Natural killer cell treated with Interleukin-12 subunit alpha and Interleukin-12 subunit beta and Interleukin-15 and Interleukin-18, amount 100 ng/mL, for 72 hours (primary cell): ENCODE measurements around the gene USP36. TPM values are rescaled to one million over a fixed set of nuclear protein-coding genes. Genes with fewer than 3 reads are reported as not detected.

Experiments
- ATAC-seq, 2 donors: fragments of 150-1000 bp; cut with Tn5 transposase in 1 of 2; sonication (Bioruptor Pico), chemical (Tn5 transposase) in 1 of 2; 2 replicates each; pipeline ENCODE4 v1.10.0; 2021
- DNase-seq: peaks from one replicate; pipeline ENCODE4 v3.0.0; 2022; ENCODE audit warnings: low spot score
- H3K27ac Mint-ChIP-seq, 2 donors: 1 replicate in 1 of 2; 2 replicates in 1 of 2; pipeline ENCODE4 v1.8.0; 2022; ENCODE audit warnings: mixed read lengths in 2 of 2, mild to moderate bottlenecking in 1 of 2, moderate library complexity in 1 of 2
- H3K27me3 Mint-ChIP-seq, 2 donors: 1 replicate in 1 of 2; 2 replicates in 1 of 2; pipeline ENCODE4 v1.8.0; 2022; ENCODE audit warnings: mixed read lengths in 2 of 2
- H3K36me3 Mint-ChIP-seq: one replicate; pipeline ENCODE4 v1.8.0; 2022; ENCODE audit warnings: mixed read lengths
- H3K4me1 Mint-ChIP-seq, 2 donors: 1 replicate in 1 of 2; 2 replicates in 1 of 2; pipeline ENCODE4 v1.8.0; 2022; ENCODE audit warnings: low read depth in 2 of 2, mixed read lengths in 2 of 2, mild to moderate bottlenecking in 1 of 2
- H3K4me3 Mint-ChIP-seq: one replicate; pipeline ENCODE4 v1.8.0; 2022; ENCODE audit warnings: mixed read lengths
- H3K9me3 Mint-ChIP-seq: 2 replicates; pipeline ENCODE4 v1.8.0; 2022; ENCODE audit warnings: mixed read lengths
- total RNA-seq, 2 donors: library from RNA; stranded (reverse); gene quantifications; one replicate each; pipeline ENCODE4 v1.2.3, GENCODE V29; 2022

USP36 gene
- total RNA-seq, 2 donors from 2014 or later, result 75.2 to 154 TPM

DNA sequence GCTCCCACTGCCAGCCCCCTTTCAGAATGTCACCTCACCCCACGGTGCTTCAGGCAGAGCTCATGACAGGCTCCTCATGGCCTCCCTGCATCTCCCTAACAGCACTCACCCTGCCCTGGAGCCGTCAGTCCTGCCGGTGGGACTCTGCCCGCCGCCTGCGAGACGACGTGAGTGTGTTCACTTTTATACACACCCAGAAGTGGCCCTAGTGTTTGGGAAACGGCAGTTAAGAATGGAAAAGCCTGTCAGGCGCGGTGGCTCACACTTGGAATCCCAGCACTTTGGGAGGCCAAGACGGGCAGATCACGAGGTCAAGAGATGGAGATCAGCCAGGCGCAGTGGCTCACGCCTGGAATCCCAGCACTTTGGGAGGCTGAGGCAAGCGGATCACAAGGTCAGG is 46.2 kb downstream of the USP36 start:
- Mint-ChIP-seq H3K4me3 (peak overlapping the region; percentile 16), H3K4me1 (peaks cover 52 to 57% of the 10 kb centered on the region in 2 donors), H3K27ac (peak overlapping the region; percentile 3 to 28), H3K9me3 (no peaks in the 10 kb centered on the region), H3K27me3 (no peaks in the 10 kb centered on the region), H3K36me3 (peaks cover 18% of the 10 kb centered on the region)
- ATAC-seq (no peak), DNase-seq (peak; percentile 49)

GRCh38 chr17:78793968-78794367 is 46.6 kb downstream of the USP36 start:
- Mint-ChIP-seq H3K4me1 (peaks cover 50 to 53% of the 10 kb centered on the region in 2 donors), H3K9me3 (no peaks in the 10 kb centered on the region), H3K27ac (peak overlapping the region; percentile 3 to 28), H3K4me3 (peak overlapping the region; percentile 16), H3K27me3 (no peaks in the 10 kb centered on the region), H3K36me3 (peaks cover 17% of the 10 kb centered on the region)
- no peak for DNase-seq
- ATAC-seq, result no peak

DNA sequence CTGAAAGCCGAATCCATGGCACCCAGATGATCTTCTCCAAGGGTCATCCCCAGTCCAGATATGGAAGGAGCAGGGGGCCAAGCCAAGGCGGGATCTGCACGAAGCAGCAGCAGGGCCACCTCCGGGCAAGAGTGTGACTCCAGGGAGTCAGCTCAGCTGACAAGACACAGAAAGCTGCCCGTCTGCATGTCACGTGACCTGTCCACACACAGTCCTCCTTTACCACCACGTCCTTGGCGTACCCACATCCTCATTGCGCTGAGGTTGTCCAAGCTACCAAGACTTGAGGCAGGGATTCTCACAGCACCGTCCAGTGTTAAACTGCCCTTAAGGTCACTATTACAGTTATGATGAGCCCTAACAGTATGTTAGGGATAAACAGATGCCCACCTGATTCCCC is 47.2 kb downstream of the USP36 start:
- peak overlapping the region; percentile 16 for H3K4me3 Mint-ChIP-seq
- no peaks in the 10 kb centered on the region for H3K27me3 Mint-ChIP-seq
- H3K9me3 Mint-ChIP-seq, result no peaks in the 10 kb centered on the region
- peaks cover 12% of the 10 kb centered on the region for H3K36me3 Mint-ChIP-seq
- peak overlapping the region; percentile 3 to 45 for H3K27ac Mint-ChIP-seq
- ATAC-seq (peak; percentile 56 to 76), DNase-seq (peak; percentile 77)
- H3K4me1 Mint-ChIP-seq, result peaks cover 45 to 49% of the 10 kb centered on the region in 2 donors

- H3K27me3 Mint-ChIP-seq, result no peaks in the 10 kb centered on the region
- H3K9me3 Mint-ChIP-seq, result no peaks in the 10 kb centered on the region
- H3K36me3 Mint-ChIP-seq, result peaks cover 12% of the 10 kb centered on the region
- DNase-seq, result peak; percentile 49
- H3K4me1 Mint-ChIP-seq, result peaks cover 44 to 51% of the 10 kb centered on the region in 2 donors
- no peak overlapping the region for H3K4me3 Mint-ChIP-seq
- ATAC-seq, result no peak
- peak overlapping the region; percentile 24 to 59 for H3K27ac Mint-ChIP-seq
Measured at GRCh38 chr17:78791840-78792709, 48.5 kb downstream of the USP36 start.

DNA sequence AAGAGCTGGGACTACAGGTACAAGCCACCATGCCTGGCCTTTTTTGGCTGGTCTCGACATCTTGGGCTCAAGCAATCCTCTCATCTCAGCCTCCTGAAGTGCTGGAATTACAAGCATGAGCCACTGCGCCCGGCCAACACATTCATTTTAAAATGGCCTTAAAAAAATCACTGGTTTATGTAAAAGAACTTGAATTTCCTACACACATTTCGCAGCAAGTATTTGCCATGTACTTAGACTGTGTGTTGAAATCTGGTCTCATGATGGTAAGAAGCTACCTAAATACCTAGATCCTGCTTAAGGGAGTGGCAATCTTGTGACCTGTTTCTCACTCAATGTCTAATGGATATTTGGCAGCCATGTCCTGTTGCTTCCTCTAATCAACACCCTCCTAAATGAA is 50.1 kb downstream of the USP36 start:
- Mint-ChIP-seq H3K36me3 (peaks cover 6% of the 10 kb centered on the region), H3K9me3 (no peaks in the 10 kb centered on the region), H3K4me3 (no peak overlapping the region), H3K27ac (peak overlapping the region; percentile 41 to 61), H3K27me3 (no peaks in the 10 kb centered on the region), H3K4me1 (peaks cover 46 to 51% of the 10 kb centered on the region in 2 donors)
- ATAC-seq, result no peak
- peak; percentile 20 for DNase-seq

DNA sequence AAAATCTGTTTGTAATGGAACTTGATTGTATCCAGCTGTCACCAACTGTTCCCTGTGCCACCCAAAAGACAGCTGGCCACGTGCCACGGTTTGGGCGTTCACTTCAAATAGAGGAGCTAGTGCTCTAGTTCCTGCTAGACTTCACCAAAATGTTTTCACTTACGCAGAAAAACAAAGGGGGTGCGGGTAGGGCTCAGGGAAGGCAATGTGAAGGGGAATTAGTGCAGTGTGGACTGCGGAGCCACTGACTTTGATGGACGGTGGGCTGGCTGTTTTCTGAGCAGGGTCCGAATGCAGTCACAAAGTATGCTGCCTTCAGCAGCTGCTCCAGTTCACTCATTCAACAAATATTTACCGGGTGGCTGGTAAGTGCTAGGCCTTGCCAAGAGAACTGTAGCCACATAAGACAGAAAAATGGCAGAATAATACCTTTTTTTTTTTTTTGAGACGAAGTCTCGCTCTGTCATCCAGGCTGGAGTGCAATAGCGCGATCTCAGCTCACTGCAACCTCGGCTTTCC is 50.9 kb downstream of the USP36 start:
- peak; percentile 40 for DNase-seq
- peaks cover 6% of the 10 kb centered on the region for H3K36me3 Mint-ChIP-seq
- no peaks in the 10 kb centered on the region for H3K9me3 Mint-ChIP-seq
- H3K27me3 Mint-ChIP-seq, result no peaks in the 10 kb centered on the region
- peak overlapping the region; percentile 41 to 61 for H3K27ac Mint-ChIP-seq
- no peak for ATAC-seq
- peak overlapping the region; percentile 17 for H3K4me3 Mint-ChIP-seq
- H3K4me1 Mint-ChIP-seq, result peaks cover 53 to 54% of the 10 kb centered on the region in 2 donors

DNA sequence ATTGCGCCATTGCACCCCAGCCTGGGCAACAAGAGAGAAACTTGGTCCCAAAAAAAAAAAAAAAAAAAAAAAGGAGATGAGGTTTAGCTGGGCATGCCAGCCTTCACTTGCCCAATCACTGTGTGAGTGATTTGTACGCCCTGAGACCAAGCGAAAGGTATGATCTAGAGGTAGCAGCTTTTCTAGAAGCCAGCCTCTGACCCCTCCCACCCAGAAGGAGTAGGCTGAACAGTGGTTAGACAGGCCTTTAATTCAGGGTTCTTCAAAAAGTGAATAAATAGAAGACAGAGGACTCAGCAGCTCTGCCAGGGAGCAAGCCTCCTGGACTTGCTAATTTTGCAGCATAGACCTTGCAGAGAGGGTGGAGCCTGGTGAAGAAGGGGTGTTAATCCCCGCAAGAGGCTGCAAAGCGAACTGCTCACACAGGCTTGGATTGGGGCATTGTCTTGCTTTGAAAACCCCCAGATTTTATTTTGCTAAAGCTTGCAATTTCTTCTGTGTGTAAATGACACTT is 51.4 kb downstream of the USP36 start:
- Mint-ChIP-seq H3K4me1 (peaks cover 51 to 52% of the 10 kb centered on the region in 2 donors), H3K36me3 (peaks cover 6% of the 10 kb centered on the region), H3K4me3 (peak overlapping the region; percentile 17), H3K9me3 (no peaks in the 10 kb centered on the region), H3K27me3 (no peaks in the 10 kb centered on the region), H3K27ac (peak overlapping the region; percentile 41 to 61)
- peak; percentile 46 for DNase-seq
- ATAC-seq, result no peak

DNA sequence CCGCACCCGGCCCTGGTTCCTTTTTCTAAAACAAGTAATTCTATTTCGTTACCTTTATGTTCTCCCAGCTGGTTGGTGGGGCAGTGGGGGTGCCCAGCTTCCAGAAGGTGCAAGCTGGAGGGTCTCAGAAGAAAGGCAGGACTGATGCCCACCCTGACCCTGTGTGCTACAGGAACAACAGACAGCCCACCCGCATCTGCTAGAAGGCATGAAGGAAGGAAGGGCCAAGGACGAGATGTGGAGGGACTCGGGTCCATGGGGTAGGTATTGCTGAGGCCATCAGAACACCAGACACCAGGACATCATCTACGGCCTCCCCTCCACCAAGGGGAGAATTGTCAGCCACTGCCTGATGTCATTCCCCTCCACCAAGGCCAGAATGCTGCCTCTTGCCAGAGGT is 52.2 kb downstream of the USP36 start:
- Mint-ChIP-seq H3K4me3 (no peak overlapping the region), H3K27me3 (no peaks in the 10 kb centered on the region), H3K36me3 (peaks cover 6% of the 10 kb centered on the region), H3K9me3 (no peaks in the 10 kb centered on the region), H3K27ac (peak overlapping the region in 1 of 2 donors; percentile 67), H3K4me1 (peaks cover 50 to 52% of the 10 kb centered on the region in 2 donors)
- ATAC-seq, result no peak
- DNase-seq, result peak; percentile 32

- ATAC-seq, result no peak
- DNase-seq, result no peak
- Mint-ChIP-seq H3K27me3 (no peaks in the 10 kb centered on the region), H3K4me3 (peak overlapping the region; percentile 15), H3K27ac (peak overlapping the region; percentile 33 to 40), H3K36me3 (peaks cover 6% of the 10 kb centered on the region), H3K4me1 (peaks cover 47 to 54% of the 10 kb centered on the region in 2 donors), H3K9me3 (no peaks in the 10 kb centered on the region)
Measured at GRCh38 chr17:78787444-78787843, 53.2 kb downstream of the USP36 start.

GRCh38 chr17:78785663-78786057 is 55.0 kb downstream of the USP36 start:
- Mint-ChIP-seq H3K36me3 (no peaks in the 10 kb centered on the region), H3K4me3 (peak overlapping the region; percentile 63), H3K27ac (peak overlapping the region; percentile 42 to 68), H3K9me3 (no peaks in the 10 kb centered on the region), H3K4me1 (peaks cover 41 to 44% of the 10 kb centered on the region in 2 donors), H3K27me3 (no peaks in the 10 kb centered on the region)
- no peak for ATAC-seq
- DNase-seq, result no peak

GRCh38 chr17:78785011-78785662 is 55.5 kb downstream of the USP36 start:
- Mint-ChIP-seq H3K27me3 (no peaks in the 10 kb centered on the region), H3K4me1 (peaks cover 40 to 47% of the 10 kb centered on the region in 2 donors), H3K9me3 (no peaks in the 10 kb centered on the region), H3K4me3 (peak overlapping the region; percentile 63), H3K36me3 (no peaks in the 10 kb centered on the region), H3K27ac (peak overlapping the region; percentile 42 to 68)
- ATAC-seq, result no peak
- DNase-seq, result peak; percentile 60

DNA sequence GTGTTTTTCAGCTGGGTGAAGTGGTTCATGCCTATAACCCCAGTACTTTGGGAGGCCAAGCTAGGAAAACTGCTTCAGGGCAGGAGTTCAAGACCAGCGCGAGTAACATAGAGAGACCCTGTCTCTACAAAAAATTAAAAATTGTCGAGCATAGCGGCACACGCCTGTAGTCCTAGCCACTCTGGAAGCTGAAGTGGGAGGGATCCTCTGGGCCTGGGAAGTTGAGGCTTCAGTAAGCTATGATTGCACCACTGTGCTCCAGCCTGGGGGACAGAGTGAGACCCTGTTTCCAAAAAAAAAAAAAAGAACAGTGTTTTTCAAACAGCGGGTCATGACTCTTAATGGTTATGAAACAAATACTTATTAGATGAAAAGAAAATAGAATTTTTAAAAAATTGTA is 56.3 kb downstream of the USP36 start:
- ATAC-seq (no peak), DNase-seq (no peak)
- peak overlapping the region; percentile 66 for H3K4me3 Mint-ChIP-seq
- H3K36me3 Mint-ChIP-seq, result no peaks in the 10 kb centered on the region
- no peaks in the 10 kb centered on the region for H3K27me3 Mint-ChIP-seq
- H3K27ac Mint-ChIP-seq, result peak overlapping the region; percentile 59 to 75
- peaks cover 44 to 50% of the 10 kb centered on the region in 2 donors for H3K4me1 Mint-ChIP-seq
- no peaks in the 10 kb centered on the region for H3K9me3 Mint-ChIP-seq

DNA sequence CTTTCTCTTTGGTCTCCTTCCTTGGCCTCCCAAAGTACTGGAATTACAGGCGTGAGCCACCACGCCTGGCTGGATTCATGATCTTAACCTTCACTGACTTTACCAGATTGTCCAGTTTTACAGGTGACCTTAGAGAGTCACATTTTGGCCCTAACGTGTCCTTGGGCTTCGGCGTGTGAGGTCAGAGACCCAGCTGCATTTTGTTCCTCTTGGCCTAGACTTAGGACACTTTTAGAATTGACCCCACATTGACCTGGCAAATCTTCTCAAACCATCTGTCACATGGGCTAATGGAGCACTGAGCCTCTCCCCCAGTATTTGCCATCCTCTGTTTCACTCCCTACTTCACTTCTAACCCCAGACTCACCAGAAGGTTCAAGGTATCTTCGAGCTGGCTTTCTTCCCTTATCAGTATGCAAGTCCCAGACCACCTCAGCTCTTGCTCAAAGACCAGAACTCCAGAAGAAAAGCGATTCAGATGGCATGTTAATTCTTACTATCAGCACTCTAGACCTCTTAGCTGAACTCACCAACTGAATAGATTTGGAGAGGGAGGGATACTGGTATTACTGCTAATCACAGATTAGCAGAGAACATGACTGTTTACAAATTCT is 56.8 kb downstream of the USP36 start:
- DNase-seq (peak; percentile 49), ATAC-seq (no peak)
- H3K36me3 Mint-ChIP-seq, result no peaks in the 10 kb centered on the region
- H3K27ac Mint-ChIP-seq, result peak overlapping the region; percentile 59 to 75
- H3K4me1 Mint-ChIP-seq, result peaks cover 49 to 54% of the 10 kb centered on the region in 2 donors
- no peaks in the 10 kb centered on the region for H3K27me3 Mint-ChIP-seq
- no peaks in the 10 kb centered on the region for H3K9me3 Mint-ChIP-seq
- H3K4me3 Mint-ChIP-seq, result peak overlapping the region; percentile 66
